Activated naive CD4-positive, alpha-beta T cell treated with anti-CD3 and anti-CD28 coated beads, Interleukin-2, amount 50 U/mL, for 16 hours (primary cell): ENCODE results near the gene CTSL.

Source experiments
- DNase-seq: peaks from one replicate; pipeline ENCODE4 v3.0.0-alpha.2; 2020

The CTSL gene

GRCh38 chr9:87725900-87726709 lies at the start of gene CTSL:
CTSL (plus strand) TSS chr9:87726119; CDS start chr9:87727604, 1,485 bp downstream.
- peak; percentile 65 for DNase-seq

- DNase-seq: no peak
These were observed 48.7 kb upstream of the CTSL start for GRCh38 chr9:87676976-87677775.

- DNase-seq: no peak
These were observed 47.9 kb upstream of the CTSL start for GRCh38 chr9:87677776-87678587.

- DNase-seq: peak; percentile 26
These were observed 47.1 kb upstream of the CTSL start for GRCh38 chr9:87678650-87679355.

- DNase-seq: no peak
These were observed 44.5 kb upstream of the CTSL start for GRCh38 chr9:87681271-87682061.

- no peak for DNase-seq
These were observed 43.8 kb upstream of the CTSL start for GRCh38 chr9:87682085-87682484.

- no peak for DNase-seq
These were observed 43.3 kb upstream of the CTSL start for GRCh38 chr9:87682618-87683017.

- DNase-seq: no peak
These were observed 41.9 kb upstream of the CTSL start for GRCh38 chr9:87683751-87684626.

- DNase-seq: no peak
These were observed 41.2 kb upstream of the CTSL start for GRCh38 chr9:87684627-87685219.

GRCh38 chr9:87685441-87685840 lies 40.5 kb upstream of the CTSL start:
- DNase-seq: no peak

- no peak for DNase-seq
These were observed 39.9 kb upstream of the CTSL start for GRCh38 chr9:87685871-87686519.

- no peak for DNase-seq
These were observed 39.3 kb upstream of the CTSL start for GRCh38 chr9:87686520-87687090.

- no peak for DNase-seq
These were observed 38.7 kb upstream of the CTSL start for GRCh38 chr9:87687207-87687606.

- no peak for DNase-seq
These were observed 31.6 kb upstream of the CTSL start for GRCh38 chr9:87694236-87694755.

GRCh38 chr9:87695523-87695922 lies 30.4 kb upstream of the CTSL start:
- DNase-seq: no peak

- no peak for DNase-seq
These were observed 29.3 kb upstream of the CTSL start for GRCh38 chr9:87696641-87697040.

GRCh38 chr9:87698069-87698809 lies 27.7 kb upstream of the CTSL start:
- no peak for DNase-seq

- no peak for DNase-seq
These were observed 26.1 kb upstream of the CTSL start for GRCh38 chr9:87699835-87700234.
